Inflammatory macrophage treated with lipopolysaccharide for 4 hours (primary cell): ENCODE results near the gene AIG1.

ENCODE experiments used
- DNase-seq: peaks from one replicate; pipeline ENCODE4 v3.0.0-alpha.2; 2020

The AIG1 gene

GRCh38 chr6:143385636-143386035 lies 324.9 kb downstream of the AIG1 start:
- no peak for DNase-seq

- no peak for DNase-seq
Measured at GRCh38 chr6:143390278-143390677, 329.6 kb downstream of the AIG1 start.
